A549 (cell line): ENCODE measurements around the gene ALDH5A1. TPM values are rescaled to one million over a fixed set of nuclear protein-coding genes. Genes with fewer than 3 reads are reported as not detected.

ENCODE experiments used
- ATAC-seq, 2 experiments: fragments of 200-7000 bp in 1 of 2; fragments of >200 bp in 1 of 2; cut with Nextera tagmentation in 1 of 2; cut with Tn5 transposase in 1 of 2; 3 replicates each; pipeline versions ENCODE4 v1.8.0 to v1.9.1; 2018 to 2020; ENCODE audit warnings: mild to moderate bottlenecking in 1 of 2, moderate library complexity in 1 of 2
- CTCF ChIA-PET: fragments of 300-600 bp; sonication (Branson Sonifier 250); formaldehyde crosslinking; extraction: SDS; loops from one replicate; lab custom pipeline; 2021; ENCODE audit warnings: antibody characterized with exemption, inconsistent platforms; lab: Yijun Ruan, JAX
- POLR2A ChIA-PET: fragments of 350-600 bp; formaldehyde crosslinking; extraction: SDS; loops from one replicate; lab custom pipeline; 2021; ENCODE audit warnings: antibody characterized with exemption, inconsistent platforms; lab: Yijun Ruan, JAX
- DNase-seq, 2 experiments: peaks; one replicate each; pipeline versions ENCODE4 v3.0.0 to v3.0.0-alpha.2; 2011 to 2016; ENCODE audit warnings: low read depth in 1 of 2, low spot score in 1 of 2
- FAIRE-seq: peaks from 2 replicates; lab custom pipeline; 2011; peaks lifted over from hg19 to GRCh38; lab: Jason Lieb, UNC
- H3K27ac ChIP-seq, 2 experiments: fragments of >200 bp; sonication (Bioruptor Twin); formaldehyde crosslinking; 3 replicates each; pipeline ENCODE4 v1.5.1; 2016 to 2017
- H3K4me1 ChIP-seq: fragments of >200 bp; sonication (Bioruptor Twin); formaldehyde crosslinking; 3 replicates; pipeline ENCODE4 v1.6.1; 2016
- H3K4me2 ChIP-seq: fragments of >200 bp; sonication (Bioruptor Twin); formaldehyde crosslinking; 3 replicates; pipeline ENCODE4 v1.6.1; 2016
- H3K4me3 ChIP-seq: fragments of >200 bp; sonication (Bioruptor Twin); formaldehyde crosslinking; 3 replicates; pipeline ENCODE4 v1.5.1; 2016
- H3K9me3 ChIP-seq: fragments of >200 bp; sonication (Bioruptor Twin); formaldehyde crosslinking; 3 replicates; pipeline ENCODE4 v1.6.1; 2016
- CBX8 ChIP-seq: fragments of 200-600 bp; sonication (generic); IDR thresholded peaks from 2 replicates; pipeline ENCODE4 v1.6.1; 2016
- CHD2 ChIP-seq: fragments of 150-350 bp; IDR thresholded peaks from 2 replicates; pipeline ENCODE4 v1.6.1; 2014; ENCODE audit warnings: low read length; ENCODE audit not compliant: partially characterized antibody
- EHF ChIP-seq: fragments of 250-450 bp; sonication (Bioruptor Pico); IDR thresholded peaks from 2 replicates; pipeline ENCODE4 v1.5.0; 2020; ENCODE audit warnings: mild to moderate bottlenecking
- ELK1 ChIP-seq: fragments of 150-350 bp; IDR thresholded peaks from 2 replicates; pipeline ENCODE4 v1.6.1; 2014; ENCODE audit warnings: low read depth, mild to moderate bottlenecking, low read length
- EP300 ChIP-seq, 2 experiments: fragments of >200 bp; sonication (Bioruptor Twin); formaldehyde crosslinking; IDR thresholded peaks; 2 replicates in 1 of 2; 3 replicates in 1 of 2; pipeline ENCODE4 v1.6.1; 2016 to 2017
- FOSB ChIP-seq: fragments of 250-450 bp; sonication (Bioruptor Pico); IDR thresholded peaks from 2 replicates; pipeline ENCODE4 v1.5.0; 2020; ENCODE audit warnings: mild to moderate bottlenecking, moderate library complexity
- FOSL2 ChIP-seq, 2 experiments: fragments of 450-650 bp in 1 of 2; fragments of >200 bp in 1 of 2; sonication (Bioruptor Twin) in 1 of 2; formaldehyde crosslinking; IDR thresholded peaks; 2 replicates each; pipeline versions ENCODE4 v1.5.0 to v1.6.1; 2016 to 2020; ENCODE audit warnings: mild to moderate bottlenecking in 1 of 2, moderate library complexity in 1 of 2
- HOXB13 ChIP-seq: fragments of 250-450 bp; sonication (Bioruptor Pico); IDR thresholded peaks from 2 replicates; pipeline ENCODE4 v1.5.0; 2020; ENCODE audit warnings: low read depth, mild to moderate bottlenecking, moderate library complexity
- JUN ChIP-seq, 2 experiments: fragments of >200 bp; sonication (Bioruptor Twin); formaldehyde crosslinking; IDR thresholded peaks; 2 replicates in 1 of 2; 3 replicates in 1 of 2; pipeline ENCODE4 v1.6.1; 2016 to 2017
- MAFK ChIP-seq: fragments of 450-650 bp; IDR thresholded peaks from 2 replicates; pipeline ENCODE4 v1.6.1; 2014; ENCODE audit not compliant: partially characterized antibody
- MYC ChIP-seq: IDR thresholded peaks from 2 replicates; pipeline ENCODE4 v1.6.1; 2012; ENCODE audit warnings: mild to moderate bottlenecking, inconsistent platforms, low read length, improper control_type of control experiment, borderline replicate concordance
- PBX3 ChIP-seq: IDR thresholded peaks from 2 replicates; pipeline ENCODE4 v1.6.1; 2012
- RCOR1 ChIP-seq: fragments of 150-350 bp; IDR thresholded peaks from 2 replicates; pipeline ENCODE4 v1.6.1; 2014; ENCODE audit warnings: antibody characterized with exemption, low read length, low read depth
- RFX5 ChIP-seq: fragments of 450-650 bp; IDR thresholded peaks from 2 replicates; pipeline ENCODE4 v1.7.1; 2014; ENCODE audit warnings: antibody characterized with exemption, mild to moderate bottlenecking, moderate library complexity
- TP53 ChIP-seq: fragments of 250-450 bp; sonication (Bioruptor Pico); IDR thresholded peaks from 2 replicates; pipeline ENCODE4 v1.5.0; 2021; ENCODE audit warnings: mild to moderate bottlenecking, moderate library complexity
- ZNF302 ChIP-seq: fragments of 250-450 bp; sonication (Bioruptor Pico); IDR thresholded peaks from 2 replicates; pipeline ENCODE4 v1.9.0; 2021; ENCODE audit warnings: inconsistent platforms, mild to moderate bottlenecking, moderate library complexity
- ZSCAN20 ChIP-seq: fragments of 250-450 bp; sonication (Bioruptor Pico); IDR thresholded peaks from 2 replicates; pipeline ENCODE4 v1.8.0; 2022; ENCODE audit warnings: mild to moderate bottlenecking, moderate library complexity
- WGBS: methylation state at CpG from one replicate; pipeline ENCODE4 v1.1.6; 2017; ENCODE audit errors: missing lambda C conversion rate; 5-methylcytosine and 5-hydroxymethylcytosine counted together
- polyA plus RNA-seq, 4 experiments: library from polyadenylated mRNA; depleted of rRNA in 3 of 4; stranded (reverse); fragments of >200 nt; fragmentation: RNase III in 1 of 4; extraction: RNeasy Plus Mini Kit Qiagen cat#74134 plus additional on column Dnase treatment in 1 of 4; gene quantifications; 2 replicates in 3 of 4; 3 replicates in 1 of 4; pipeline ENCODE4 v1.2.3, GENCODE V29; 2011 to 2017
- TF ChIP-seq, protein P1 (sequence below): fragments of >200 bp; sonication (Bioruptor Twin); formaldehyde crosslinking; IDR thresholded peaks from 3 replicates; pipeline ENCODE4 v1.5.1; 2016

ALDH5A1 gene
- polyA plus RNA-seq, 2 of the 4 experiments (the other 2 are of a cell fraction), result 6.9 to 10.9 TPM

DNA sequence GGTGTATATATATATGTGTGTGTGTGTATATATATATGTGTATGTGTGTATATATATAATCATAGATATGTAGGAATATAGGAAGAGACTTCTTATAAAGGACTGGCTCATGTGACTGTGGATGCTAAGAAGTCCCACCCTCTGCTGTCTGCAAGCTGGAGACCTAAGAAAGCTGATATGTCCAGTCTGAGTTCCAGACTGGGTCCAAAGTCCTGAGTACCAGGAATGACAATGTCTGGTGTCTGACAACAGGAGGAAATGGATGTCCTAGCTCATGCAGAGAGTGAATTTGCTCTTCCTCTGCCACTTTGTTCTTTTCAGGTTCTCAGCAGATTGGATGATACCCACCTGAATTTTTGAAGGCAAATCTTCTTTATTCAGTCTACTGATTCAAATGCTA, 7.1 kb downstream of the ALDH5A1 start:
- Histone ChIP-seq H3K4me2 (peak overlapping the region; percentile 49; the same call in 2 of the 3 replicates), H3K4me3 (no peak overlapping the region), H3K9me3 (no peaks in the 10 kb centered on the region), H3K27ac (no peak overlapping the region), H3K4me1 (peaks cover 14% of the 10 kb centered on the region; the same call in 2 of the 3 replicates)
- ChIA-PET POLR2A (no interaction called here), CTCF (no interaction called here)
- ATAC-seq, result peak in 1 of 2 experiments; percentile 51; a peak in 2 of 6 replicates
- peak in 1 of 2 experiments; percentile 33 for DNase-seq
- FAIRE-seq, result no peak
- TF ChIP-seq JUN (IDR thresholded peaks at IDR 0.05) (no peak), CHD2 (no peak), CBX8 (no peak), HOXB13 (no peak), EP300 (IDR thresholded peaks at IDR 0.05) (no peak), ELK1 (no peak), RCOR1 (no peak), PBX3 (no peak), MYC (no peak)

DNA sequence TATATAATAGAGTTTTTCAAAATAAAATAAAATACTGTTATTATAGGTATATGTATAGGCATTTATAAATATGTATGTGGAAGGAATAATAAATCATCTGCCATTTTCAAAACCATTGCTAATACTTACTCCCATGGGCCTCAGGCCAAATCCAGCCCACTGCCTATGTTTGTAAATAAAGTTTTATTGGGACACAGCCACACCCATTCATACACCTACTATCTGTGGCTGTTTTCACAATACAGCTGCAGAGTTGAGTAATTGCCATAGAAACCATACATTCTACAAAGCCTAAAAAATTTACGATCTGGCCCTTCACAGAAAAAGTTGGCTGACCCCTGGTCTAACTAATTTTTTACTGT, 9.5 kb downstream of the ALDH5A1 start:
- no peak for TF ChIP-seq EP300 (IDR thresholded peaks at IDR 0.05)
- TF ChIP-seq MAFK, result no peak
- TF ChIP-seq, all 56 proteins: peak for 0
- no peak for FAIRE-seq
- Histone ChIP-seq H3K27ac (no peak overlapping the region), H3K4me3 (no peak overlapping the region), H3K4me1 (peaks cover 14% of the 10 kb centered on the region; the same call in 2 of the 3 replicates), H3K9me3 (no peaks in the 10 kb centered on the region; the same call in 2 of the 3 replicates), H3K4me2 (no peak overlapping the region)
- no peak for ATAC-seq
- WGBS, result 100% methylated on average over 1 of the region's 1 CpG
- peak in 1 of 2 experiments; percentile 7 for DNase-seq
- ChIA-PET POLR2A (no interaction called here), CTCF (no interaction called here)

DNA sequence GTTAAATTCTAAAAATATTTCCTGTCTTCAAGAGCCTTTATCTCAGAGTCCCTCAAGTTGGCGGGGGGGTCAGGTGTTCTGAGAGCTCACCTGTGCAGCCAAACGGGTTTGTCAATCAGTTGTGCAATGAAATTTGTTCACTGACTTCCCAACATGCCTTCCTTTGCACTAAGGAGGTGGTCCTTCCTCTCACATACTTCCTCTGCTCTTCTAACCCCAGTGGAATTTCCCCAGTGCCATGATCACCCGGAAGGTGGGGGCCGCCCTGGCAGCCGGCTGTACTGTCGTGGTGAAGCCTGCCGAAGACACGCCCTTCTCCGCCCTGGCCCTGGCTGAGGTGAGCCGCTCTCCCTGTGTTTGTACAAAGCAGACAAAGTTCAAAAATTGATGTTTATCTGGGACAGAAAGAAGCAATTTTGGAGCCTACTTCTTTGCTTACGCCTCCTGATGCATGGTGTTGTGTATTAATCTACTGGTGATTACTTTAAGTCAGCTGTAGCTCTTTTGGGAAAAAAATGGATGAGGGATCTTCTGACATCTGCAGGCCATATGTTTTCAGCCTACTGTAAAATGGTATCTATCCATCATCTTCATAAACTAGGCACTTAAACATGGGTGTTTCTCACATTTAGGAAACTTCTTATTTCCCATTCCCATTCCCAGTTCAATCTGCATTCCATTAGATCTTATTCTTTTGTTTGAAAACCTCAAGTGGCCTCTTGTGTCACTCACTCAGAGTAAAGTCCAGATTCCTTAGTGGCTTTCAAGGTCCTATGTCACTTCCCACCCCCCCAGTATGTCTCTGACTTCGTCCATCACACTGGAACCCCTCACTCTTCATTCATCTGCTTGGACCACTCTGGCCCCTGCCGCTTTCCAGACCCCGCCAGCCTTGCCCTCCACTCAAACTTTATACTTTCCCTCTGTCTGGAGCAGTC, 10.1 kb downstream of the ALDH5A1 start:
- POLR2A ChIA-PET, result no interaction called here
- H3K4me3 ChIP-seq, result no peak overlapping the region
- no peak for FAIRE-seq
- DNase-seq, result peak in 1 of 2 experiments; percentile 12
- WGBS, result 81% methylated on average over 14 of the region's 14 CpGs
- CTCF ChIA-PET, result no interaction called here
- H3K4me1 ChIP-seq, result peaks cover 14% of the 10 kb centered on the region; the same call in 2 of the 3 replicates
- peak overlapping the region; percentile 21; the same call in 1 of the 3 replicates for H3K4me2 ChIP-seq
- peak in 1 of 2 experiments; percentile 61; a peak in 3 of 6 replicates for ATAC-seq
- TF ChIP-seq ZNF302 (CRISPR knock-in tag) (no peak), EHF (CRISPR knock-in tag) (no peak), RFX5 (no peak), JUN (IDR thresholded peaks at IDR 0.05) (no peak), FOSB (no peak), FOSL2 (IDR thresholded peaks at IDR 0.05) (no peak), FOSL2 (CRISPR knock-in tag; IDR thresholded peaks at IDR 0.05) (no peak), TP53 (CRISPR knock-in tag) (no peak), ZSCAN20 (CRISPR knock-in tag) (no peak)
- TF ChIP-seq, protein P1, sequence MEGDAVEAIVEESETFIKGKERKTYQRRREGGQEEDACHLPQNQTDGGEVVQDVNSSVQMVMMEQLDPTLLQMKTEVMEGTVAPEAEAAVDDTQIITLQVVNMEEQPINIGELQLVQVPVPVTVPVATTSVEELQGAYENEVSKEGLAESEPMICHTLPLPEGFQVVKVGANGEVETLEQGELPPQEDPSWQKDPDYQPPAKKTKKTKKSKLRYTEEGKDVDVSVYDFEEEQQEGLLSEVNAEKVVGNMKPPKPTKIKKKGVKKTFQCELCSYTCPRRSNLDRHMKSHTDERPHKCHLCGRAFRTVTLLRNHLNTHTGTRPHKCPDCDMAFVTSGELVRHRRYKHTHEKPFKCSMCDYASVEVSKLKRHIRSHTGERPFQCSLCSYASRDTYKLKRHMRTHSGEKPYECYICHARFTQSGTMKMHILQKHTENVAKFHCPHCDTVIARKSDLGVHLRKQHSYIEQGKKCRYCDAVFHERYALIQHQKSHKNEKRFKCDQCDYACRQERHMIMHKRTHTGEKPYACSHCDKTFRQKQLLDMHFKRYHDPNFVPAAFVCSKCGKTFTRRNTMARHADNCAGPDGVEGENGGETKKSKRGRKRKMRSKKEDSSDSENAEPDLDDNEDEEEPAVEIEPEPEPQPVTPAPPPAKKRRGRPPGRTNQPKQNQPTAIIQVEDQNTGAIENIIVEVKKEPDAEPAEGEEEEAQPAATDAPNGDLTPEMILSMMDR, result no peak
- H3K27ac ChIP-seq, result no peak overlapping the region
- no peaks in the 10 kb centered on the region; the same call in 2 of the 3 replicates for H3K9me3 ChIP-seq
